Dermis blood vessel endothelial cell (primary cell): Measurements from ENCODE around the gene GPR15. TPM values are rescaled to one million over a fixed set of nuclear protein-coding genes. Genes with fewer than 3 reads are reported as not detected.
"Not testable (repeated sequence)": the region's sequence is repeated elsewhere in the genome, so short reads cannot be mapped to it uniquely, and the experiment has no call there.

Experiments
- DNase-seq: peaks from one replicate; pipeline ENCODE4 v3.0.0; 2010
- total RNA-seq: library from RNA; depleted of rRNA; stranded (reverse); fragments of >200 nt; gene quantifications from 2 replicates; pipeline ENCODE4 v1.2.3, GENCODE V29; 2014

GPR15 gene
- total RNA-seq, 1 donor from 2014 or later, result not detected

GRCh38 chr3:98559769-98560168 is 28.0 kb downstream of the GPR15 start:
- DNase-seq, result not testable (repeated sequence)

- no peak for DNase-seq
Observed at GRCh38 chr3:98560911-98561310, 29.1 kb downstream of the GPR15 start.

GRCh38 chr3:98561727-98562521 is 30.1 kb downstream of the GPR15 start:
- DNase-seq, result no peak

GRCh38 chr3:98563661-98564281 is 32.0 kb downstream of the GPR15 start:
- DNase-seq, result no peak

- DNase-seq, result no peak
Observed at GRCh38 chr3:98564282-98565005, 32.7 kb downstream of the GPR15 start.

- DNase-seq, result no peak
Observed at GRCh38 chr3:98565237-98565643, 33.5 kb downstream of the GPR15 start.

GRCh38 chr3:98565843-98566242 is 34.1 kb downstream of the GPR15 start:
- DNase-seq, result no peak

GRCh38 chr3:98567666-98568270 is 36.0 kb downstream of the GPR15 start:
- DNase-seq, result no peak

GRCh38 chr3:98568402-98568801 is 36.6 kb downstream of the GPR15 start:
- DNase-seq, result no peak

- DNase-seq, result peak; percentile 37
Observed at GRCh38 chr3:98573181-98573728, 41.5 kb downstream of the GPR15 start.

GRCh38 chr3:98574132-98574531 is 42.4 kb downstream of the GPR15 start:
- DNase-seq, result no peak

GRCh38 chr3:98577178-98577895 is 45.6 kb downstream of the GPR15 start:
- no peak for DNase-seq

GRCh38 chr3:98580401-98581386 is 48.9 kb downstream of the GPR15 start:
- DNase-seq, result no peak

GRCh38 chr3:98581474-98581873 is 49.7 kb downstream of the GPR15 start:
- DNase-seq, result no peak

- no peak for DNase-seq
Observed at GRCh38 chr3:98582042-98582441, 50.3 kb downstream of the GPR15 start.

- DNase-seq, result no peak
Observed at GRCh38 chr3:98583766-98584165, 52.0 kb downstream of the GPR15 start.
